Thymus (tissue), 11 donors: Measurements from ENCODE around the gene PGAM5. TPM values are rescaled to one million over a fixed set of nuclear protein-coding genes. Genes with fewer than 3 reads are reported as not detected.

Experiments used
- DNase-seq, 9 donors: peaks; one replicate each; pipeline ENCODE4 v3.0.0-alpha.2; 2013; ENCODE audit warnings: low spot score in 9 of 9, low read depth in 6 of 9, missing footprints in 1 of 9
- H3K27ac ChIP-seq, 2 donors: one replicate each; pipeline ENCODE4 v1.5.1; 2013; ENCODE audit warnings: control low read depth in 1 of 2, low read depth in 1 of 2, low read length in 1 of 2, mild to moderate bottlenecking in 1 of 2, moderate library complexity in 1 of 2
- H3K27me3 ChIP-seq, 2 donors: one replicate each; pipeline ENCODE4 v1.5.1; 2013; ENCODE audit warnings: low read length in 1 of 2; ENCODE audit not compliant: control insufficient read depth in 2 of 2, insufficient read depth in 1 of 2
- H3K36me3 ChIP-seq, 2 donors: one replicate each; pipeline ENCODE4 v1.5.1; 2013; ENCODE audit warnings: low read length in 1 of 2, mild to moderate bottlenecking in 1 of 2, moderate library complexity in 1 of 2; ENCODE audit not compliant: control insufficient read depth in 2 of 2, insufficient read depth in 2 of 2
- H3K4me1 ChIP-seq, 2 donors: one replicate each; pipeline ENCODE4 v1.5.1; 2013; ENCODE audit warnings: low read length in 2 of 2; ENCODE audit not compliant: control insufficient read depth in 2 of 2, insufficient read depth in 2 of 2
- H3K4me3 ChIP-seq, 2 donors: one replicate each; pipeline ENCODE4 v1.5.1; 2013; ENCODE audit warnings: low read length in 2 of 2, control low read depth in 1 of 2, mild to moderate bottlenecking in 1 of 2
- H3K9me3 ChIP-seq, 2 donors: one replicate each; pipeline ENCODE4 v1.5.1; 2013; ENCODE audit warnings: low read length in 1 of 2, mild to moderate bottlenecking in 1 of 2; ENCODE audit not compliant: control insufficient read depth in 2 of 2, insufficient read depth in 1 of 2
- WGBS: extraction: QIAGEN DNeasy Blood & Tissue Kit; methylation state at CpG from one replicate; pipeline ENCODE4 v1.1.7; 2013; 5-methylcytosine and 5-hydroxymethylcytosine counted together
- polyA plus RNA-seq: library from polyadenylated mRNA; stranded (reverse); fragments of 200-250 nt; gene quantifications from one replicate; pipeline ENCODE4 v1.2.3, GENCODE V29; 2013
- total RNA-seq: library from RNA; stranded (reverse); fragments of 120-200 nt; gene quantifications from one replicate; pipeline ENCODE4 v1.2.4, GENCODE V29; 2013
- donor health status: healthy.

Gene PGAM5
- total and polyA plus RNA-seq, 2 donors, result 17.4 to 31.6 TPM

GRCh38 chr12:132700212-132700822, 10.3 kb upstream of the PGAM5 start:
- Histone ChIP-seq H3K4me1 (no peaks in the 10 kb centered on the region), H3K4me3 (no peak overlapping the region), H3K36me3 (peaks cover 54 to 59% of the 10 kb centered on the region in 2 donors), H3K27ac (no peak overlapping the region), H3K9me3 (no peaks in the 10 kb centered on the region), H3K27me3 (no peaks in the 10 kb centered on the region)
- no peak for DNase-seq
- 98% methylated on average over 10 of the region's 10 CpGs for WGBS

- peaks cover 0 to 1% of the 10 kb centered on the region in 2 donors for H3K9me3 ChIP-seq
- 78% methylated on average over 4 of the region's 4 CpGs for WGBS
- H3K27me3 ChIP-seq, result no peaks in the 10 kb centered on the region
- H3K4me1 ChIP-seq, result no peaks in the 10 kb centered on the region
- H3K4me3 ChIP-seq, result no peak overlapping the region
- no peak for DNase-seq
- no peak overlapping the region for H3K27ac ChIP-seq
- peaks cover 38 to 40% of the 10 kb centered on the region in 2 donors for H3K36me3 ChIP-seq
These were observed 8.0 kb upstream of the PGAM5 start for GRCh38 chr12:132702640-132703039.

GRCh38 chr12:132703641-132704040, 7.0 kb upstream of the PGAM5 start:
- peaks cover 38% of the 10 kb centered on the region in 2 donors for H3K36me3 ChIP-seq
- H3K27me3 ChIP-seq, result no peaks in the 10 kb centered on the region
- DNase-seq, result no peak
- H3K4me1 ChIP-seq, result no peaks in the 10 kb centered on the region
- H3K27ac ChIP-seq, result no peak overlapping the region
- no peak overlapping the region for H3K4me3 ChIP-seq
- peaks cover 0 to 1% of the 10 kb centered on the region in 2 donors for H3K9me3 ChIP-seq
- WGBS, result 95% methylated on average over 9 of the region's 9 CpGs

- Histone ChIP-seq H3K4me3 (no peak overlapping the region), H3K36me3 (peaks cover 18 to 25% of the 10 kb centered on the region in 2 donors), H3K27ac (no peak overlapping the region), H3K27me3 (no peaks in the 10 kb centered on the region), H3K4me1 (peaks cover 8 to 14% of the 10 kb centered on the region in 2 donors), H3K9me3 (peaks cover 1 to 4% of the 10 kb centered on the region in 2 donors)
- no peak for DNase-seq
- WGBS, result 98% methylated on average over 6 of the region's 6 CpGs
These were observed 3.4 kb upstream of the PGAM5 start for GRCh38 chr12:132707241-132707640.

GRCh38 chr12:132708150-132708549, 2.5 kb upstream of the PGAM5 start:
- DNase-seq, result no peak
- 96% methylated on average over 2 of the region's 2 CpGs for WGBS
- no peak overlapping the region for H3K4me3 ChIP-seq
- peaks cover 1 to 4% of the 10 kb centered on the region in 2 donors for H3K9me3 ChIP-seq
- no peak overlapping the region for H3K27ac ChIP-seq
- H3K36me3 ChIP-seq, result peaks cover 14 to 16% of the 10 kb centered on the region in 2 donors
- H3K4me1 ChIP-seq, result peaks cover 8 to 14% of the 10 kb centered on the region in 2 donors
- no peaks in the 10 kb centered on the region for H3K27me3 ChIP-seq

- peaks cover 8 to 10% of the 10 kb centered on the region in 2 donors for H3K36me3 ChIP-seq
- 5% methylated on average over 26 of the region's 26 CpGs for WGBS
- H3K4me3 ChIP-seq, result peak overlapping the region; percentile 83 to 95
- peaks cover 1 to 4% of the 10 kb centered on the region in 2 donors for H3K9me3 ChIP-seq
- peak overlapping the region; percentile 79 to 95 for H3K27ac ChIP-seq
- DNase-seq, result peak in 1 of 9 donors; percentile 8
- H3K27me3 ChIP-seq, result no peaks in the 10 kb centered on the region
- peaks cover 8 to 14% of the 10 kb centered on the region in 2 donors for H3K4me1 ChIP-seq
These were observed 618 bp upstream of the PGAM5 start for GRCh38 chr12:132710043-132710404.

- peaks cover 1 to 4% of the 10 kb centered on the region in 2 donors for H3K9me3 ChIP-seq
- peak overlapping the region in 1 of 2 donors; percentile 25 for H3K27ac ChIP-seq
- 9% methylated on average over 59 of the region's 59 CpGs for WGBS
- DNase-seq, result peak in 3 of 9 donors; percentile 8 to 23 (median 13)
- peaks cover 8 to 14% of the 10 kb centered on the region in 2 donors for H3K4me1 ChIP-seq
- peak overlapping the region; percentile 67 to 95 for H3K4me3 ChIP-seq
- H3K36me3 ChIP-seq, result peaks cover 15% of the 10 kb centered on the region in 2 donors
- no peaks in the 10 kb centered on the region for H3K27me3 ChIP-seq
These were observed 620 bp downstream of the PGAM5 start for GRCh38 chr12:132711080-132711843.

- H3K9me3 ChIP-seq, result peaks cover 0 to 4% of the 10 kb centered on the region in 2 donors
- no peak for DNase-seq
- H3K27me3 ChIP-seq, result no peaks in the 10 kb centered on the region
- H3K4me3 ChIP-seq, result no peak overlapping the region
- peaks cover 8 to 14% of the 10 kb centered on the region in 2 donors for H3K4me1 ChIP-seq
- 80% methylated on average over 2 of the region's 2 CpGs for WGBS
- peaks cover 32 to 34% of the 10 kb centered on the region in 2 donors for H3K36me3 ChIP-seq
- no peak overlapping the region for H3K27ac ChIP-seq
These were observed 2.5 kb downstream of the PGAM5 start for GRCh38 chr12:132713123-132713522.

GRCh38 chr12:132715874-132716273, 5.2 kb downstream of the PGAM5 start:
- peaks cover 5 to 8% of the 10 kb centered on the region in 2 donors for H3K4me1 ChIP-seq
- H3K27me3 ChIP-seq, result no peaks in the 10 kb centered on the region
- H3K4me3 ChIP-seq, result no peak overlapping the region
- WGBS, result 91% methylated on average over 9 of the region's 9 CpGs
- no peaks in the 10 kb centered on the region for H3K9me3 ChIP-seq
- H3K36me3 ChIP-seq, result peaks cover 53 to 57% of the 10 kb centered on the region in 2 donors
- DNase-seq, result no peak
- H3K27ac ChIP-seq, result no peak overlapping the region
